Spleen (tissue), 11 donors: ENCODE measurements around the gene INHBA. TPM values are rescaled to one million over a fixed set of nuclear protein-coding genes. Genes with fewer than 3 reads are reported as not detected.
A peak's percentile ranks its signal among the peaks of the same experiment; 100 is the strongest.

Experiments used
- DNase-seq: peaks from one replicate; pipeline ENCODE4 v3.0.0-alpha.2; 2020
- H3K27ac ChIP-seq, 8 donors: fragments of 200-600 bp; sonication (generic) in 7 of 8; 1 replicate in 4 of 8; 2 replicates in 4 of 8; pipeline versions ENCODE4 v1.5.0 to v1.8.0; 2016 to 2021; ENCODE audit warnings: inconsistent platforms in 4 of 8, mild to moderate bottlenecking in 4 of 8, moderate library complexity in 1 of 8
- H3K27me3 ChIP-seq, 7 donors: fragments of 200-600 bp; sonication (generic) in 6 of 7; replicated peaks in 1 of 7; 1 replicate in 4 of 7; 2 replicates in 3 of 7; pipeline versions ENCODE4 v1.5.0 to v1.8.0; 2016 to 2021; ENCODE audit warnings: inconsistent platforms in 3 of 7, mild to moderate bottlenecking in 1 of 7
- H3K36me3 ChIP-seq, 6 donors: fragments of 200-600 bp; sonication (generic) in 5 of 6; 1 replicate in 4 of 6; 2 replicates in 2 of 6; pipeline versions ENCODE4 v1.5.0 to v1.8.0; 2016 to 2021; ENCODE audit warnings: inconsistent platforms in 2 of 6
- H3K4me1 ChIP-seq, 6 donors: fragments of 200-600 bp; sonication (generic) in 5 of 6; 1 replicate in 3 of 6; 2 replicates in 3 of 6; pipeline versions ENCODE4 v1.5.0 to v1.8.0; 2016 to 2021; ENCODE audit warnings: inconsistent platforms in 3 of 6
- H3K4me3 ChIP-seq, 8 donors: fragments of 200-600 bp; sonication (generic) in 7 of 8; 1 replicate in 4 of 8; 2 replicates in 4 of 8; pipeline versions ENCODE4 v1.5.0 to v1.8.0; 2016 to 2021; ENCODE audit warnings: inconsistent platforms in 4 of 8, mild to moderate bottlenecking in 4 of 8, moderate library complexity in 2 of 8
- H3K9me3 ChIP-seq, 8 donors: fragments of 200-600 bp; sonication (generic) in 7 of 8; 1 replicate in 4 of 8; 2 replicates in 4 of 8; pipeline versions ENCODE4 v1.5.0 to v1.8.0; 2016 to 2021; ENCODE audit warnings: inconsistent platforms in 4 of 8
- POLR2A ChIP-seq, 3 donors: fragments of 450-650 bp; IDR thresholded peaks; one replicate each; pipeline ENCODE4 v1.5.1; 2017; ENCODE audit warnings: antibody characterized with exemption in 3 of 3, mild to moderate bottlenecking in 1 of 3
- POLR2AphosphoS5 ChIP-seq, 3 donors: sonication (generic); formaldehyde crosslinking; IDR thresholded peaks; one replicate each; pipeline ENCODE4 v1.5.1; 2017; ENCODE audit warnings: antibody characterized with exemption in 3 of 3
- WGBS, 5 donors: extraction: QIAGEN DNeasy Blood & Tissue Kit in 3 of 5; methylation state at CpG; one replicate each; pipeline versions ENCODE4 v1.1.5 to v1.1.7; 2013 to 2018; 5-methylcytosine and 5-hydroxymethylcytosine counted together
- intact Hi-C: fragments of 100-400 bp; cut with DNase I; formaldehyde crosslinking; loops from one replicate; pipeline ENCODE4 v1.15.0; 2023; ENCODE audit warnings: low total_unique reads
- polyA plus RNA-seq, 3 donors: library from polyadenylated mRNA; stranded (reverse); fragments of 200-250 nt; gene quantifications; one replicate each; pipeline ENCODE4 v1.2.1, GENCODE V29; 2013
- total RNA-seq, 7 donors: library from RNA; depleted of rRNA in 3 of 7; stranded (reverse); fragments of >200 nt in 3 of 7; fragmentation: NEBNext Ultra II Directional in 4 of 7; extraction: Animal tissue kit (Norgen Biotek cat#: 25700) in 4 of 7; gene quantifications; one replicate each; pipeline versions ENCODE4 v1.1.0 to v1.2.1, GENCODE V29; 2016 to 2021
- TF ChIP-seq, protein P1 (sequence below), 11 experiments: fragments of 200-600 bp in 7 of 11; fragments of 450-650 bp in 4 of 11; sonication (generic) in 4 of 11; IDR thresholded peaks in 8 of 11; conservative IDR thresholded peaks in 3 of 11; 1 replicate in 7 of 11; 2 replicates in 4 of 11; pipeline versions ENCODE4 v1.4.0 to v1.8.0; 2016 to 2021; ENCODE audit warnings: antibody characterized with exemption in 11 of 11, inconsistent platforms in 4 of 11, mild to moderate bottlenecking in 1 of 11
- donor health status: healthy with polysubstance abuse.
- donor health status: DM: no; HTN: no; CAD: no; lungs with moderate emphysema.
- donor health status: DM: no; HTN: no; CAD: no.
- donor health status: Bipolar disorder and iron deficiency.
- donor health status: healthy.
- donor health status: DM: no; HTN: no; CAD: no.
- donor health status: DM: yes; HTN: yes; CAD: no.

The INHBA gene
- total and polyA plus RNA-seq, 10 donors, result 0.15 to 3.9 (median 0.40) TPM

DNA sequence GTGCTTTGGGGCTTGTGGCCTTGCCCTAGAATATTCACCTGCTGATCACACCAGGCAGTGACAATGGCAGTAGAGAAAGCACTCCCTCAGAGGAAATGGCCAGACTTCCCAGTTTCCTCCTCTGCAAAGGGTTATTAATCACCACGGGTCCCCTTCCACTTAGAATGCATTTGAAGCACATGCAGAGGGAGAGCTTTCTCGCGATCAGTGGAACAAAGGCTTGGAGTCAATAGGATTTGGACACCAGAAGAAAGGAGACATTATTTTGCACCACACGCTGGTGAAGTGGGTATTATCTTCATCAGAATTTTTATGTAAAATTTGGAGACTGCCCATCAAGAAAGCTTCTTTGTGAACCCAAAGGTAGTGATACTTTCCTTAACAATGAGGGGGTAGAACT lies 35.4 kb upstream of the INHBA start:
- Histone ChIP-seq H3K27me3 (no peaks in the 10 kb centered on the region), H3K4me1 (no peaks in the 10 kb centered on the region), H3K9me3 (peaks cover 0 to 29% (median 22%) of the 10 kb centered on the region in 8 donors), H3K36me3 (no peaks in the 10 kb centered on the region), H3K4me3 (no peak overlapping the region), H3K27ac (no peak overlapping the region)
- TF ChIP-seq, protein P1, sequence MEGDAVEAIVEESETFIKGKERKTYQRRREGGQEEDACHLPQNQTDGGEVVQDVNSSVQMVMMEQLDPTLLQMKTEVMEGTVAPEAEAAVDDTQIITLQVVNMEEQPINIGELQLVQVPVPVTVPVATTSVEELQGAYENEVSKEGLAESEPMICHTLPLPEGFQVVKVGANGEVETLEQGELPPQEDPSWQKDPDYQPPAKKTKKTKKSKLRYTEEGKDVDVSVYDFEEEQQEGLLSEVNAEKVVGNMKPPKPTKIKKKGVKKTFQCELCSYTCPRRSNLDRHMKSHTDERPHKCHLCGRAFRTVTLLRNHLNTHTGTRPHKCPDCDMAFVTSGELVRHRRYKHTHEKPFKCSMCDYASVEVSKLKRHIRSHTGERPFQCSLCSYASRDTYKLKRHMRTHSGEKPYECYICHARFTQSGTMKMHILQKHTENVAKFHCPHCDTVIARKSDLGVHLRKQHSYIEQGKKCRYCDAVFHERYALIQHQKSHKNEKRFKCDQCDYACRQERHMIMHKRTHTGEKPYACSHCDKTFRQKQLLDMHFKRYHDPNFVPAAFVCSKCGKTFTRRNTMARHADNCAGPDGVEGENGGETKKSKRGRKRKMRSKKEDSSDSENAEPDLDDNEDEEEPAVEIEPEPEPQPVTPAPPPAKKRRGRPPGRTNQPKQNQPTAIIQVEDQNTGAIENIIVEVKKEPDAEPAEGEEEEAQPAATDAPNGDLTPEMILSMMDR (IDR thresholded peaks at IDR 0.05 in 8 of 11, conservative IDR thresholded peaks at IDR 0.05 in 3 of 11), result no peak
- TF ChIP-seq POLR2AphosphoS5 (IDR thresholded peaks at IDR 0.05) (no peak), POLR2A (IDR thresholded peaks at IDR 0.05) (no peak)
- intact Hi-C loops, result no loop called here
- DNase-seq, result no peak
- WGBS, 5 donors, result 46 to 66% (median 58%) methylated on average over 4 of the region's 4 CpGs

DNA sequence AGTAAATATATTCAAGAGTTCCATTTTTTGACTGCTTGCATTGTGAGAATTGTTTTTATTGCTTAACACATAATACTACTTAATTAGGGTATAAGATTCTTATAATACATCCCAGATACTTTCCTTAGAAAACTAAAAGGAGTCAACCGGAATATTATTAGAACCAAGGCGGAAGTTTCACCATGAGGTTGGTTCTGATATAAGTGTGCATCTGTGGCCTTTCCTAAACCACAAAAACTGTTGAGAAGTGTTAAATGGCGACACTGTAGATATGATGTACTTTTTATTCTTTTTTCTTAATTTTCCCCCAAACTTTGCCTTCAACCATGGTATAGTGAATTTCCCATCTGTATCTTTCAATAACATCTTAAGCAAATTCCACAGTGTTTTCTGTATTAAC lies 32.3 kb upstream of the INHBA start:
- H3K27me3 ChIP-seq, result no peaks in the 10 kb centered on the region
- TF ChIP-seq POLR2AphosphoS5 (IDR thresholded peaks at IDR 0.05), result no peak
- TF ChIP-seq POLR2A (IDR thresholded peaks at IDR 0.05), result no peak
- TF ChIP-seq, protein P1 (IDR thresholded peaks at IDR 0.05 in 8 of 11, conservative IDR thresholded peaks at IDR 0.05 in 3 of 11), result no peak
- H3K36me3 ChIP-seq, result no peaks in the 10 kb centered on the region
- no peak overlapping the region for H3K4me3 ChIP-seq
- no peaks in the 10 kb centered on the region for H3K9me3 ChIP-seq
- 33 to 64% (median 48%) methylated on average over 3 of the region's 3 CpGs for WGBS, 5 donors
- H3K4me1 ChIP-seq, result peaks cover 0 to 18% (median 9%) of the 10 kb centered on the region in 6 donors
- no peak for DNase-seq
- H3K27ac ChIP-seq, result no peak overlapping the region
- intact Hi-C loops, result no loop called here

DNA sequence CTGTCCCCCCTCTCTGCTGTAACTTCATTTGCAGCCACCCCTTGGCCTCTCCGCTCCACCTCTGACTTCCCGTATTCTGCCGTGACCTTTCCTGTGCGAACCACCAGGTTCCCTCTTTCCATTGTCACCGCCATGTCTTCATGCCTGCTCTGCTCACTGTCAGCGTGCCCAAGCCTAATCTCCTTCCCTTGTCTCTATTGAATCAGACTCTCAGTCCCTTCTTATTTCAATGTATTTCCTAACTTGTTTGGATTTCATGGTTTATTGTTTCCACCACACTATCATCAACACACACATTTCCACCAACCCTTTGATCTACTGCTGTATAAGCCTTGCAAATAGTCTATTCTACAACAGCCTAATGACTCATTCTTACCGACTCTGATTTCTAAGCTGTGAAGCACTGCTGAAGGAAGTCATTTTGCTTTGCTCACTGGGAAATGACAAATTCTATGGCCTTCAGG lies 30.0 kb upstream of the INHBA start:
- Histone ChIP-seq H3K27ac (no peak overlapping the region), H3K4me3 (no peak overlapping the region), H3K9me3 (no peaks in the 10 kb centered on the region), H3K27me3 (no peaks in the 10 kb centered on the region), H3K4me1 (peaks cover 0 to 18% (median 9%) of the 10 kb centered on the region in 6 donors), H3K36me3 (no peaks in the 10 kb centered on the region)
- peak; percentile 75 for DNase-seq
- TF ChIP-seq POLR2AphosphoS5 (IDR thresholded peaks at IDR 0.05) (no peak), POLR2A (IDR thresholded peaks at IDR 0.05) (no peak)
- TF ChIP-seq, protein P1 (IDR thresholded peaks at IDR 0.05 in 8 of 11, conservative IDR thresholded peaks at IDR 0.05 in 3 of 11), result peak in 1 of 11 experiments; percentile 4
- 34 to 72% (median 54%) methylated on average over 7 of the region's 7 CpGs for WGBS, 5 donors
- intact Hi-C loops, result no loop called here

DNA sequence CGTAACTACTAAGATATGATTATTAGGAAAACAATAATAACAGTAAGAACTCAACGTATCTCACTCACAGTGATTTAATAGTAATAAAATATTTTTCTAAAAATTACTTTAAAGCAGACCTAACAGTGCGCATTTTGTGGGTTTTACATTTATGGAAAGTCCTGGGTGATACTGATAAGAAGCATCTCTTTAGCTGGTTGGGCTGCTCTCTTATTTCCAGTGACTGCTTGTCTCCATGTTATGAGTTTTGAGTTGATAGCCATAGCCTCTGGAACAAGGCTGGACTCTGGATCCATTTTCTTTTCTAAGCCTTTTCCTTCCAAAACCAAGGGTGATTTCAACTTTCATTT lies 29.5 kb upstream of the INHBA start:
- Histone ChIP-seq H3K27ac (peak overlapping the region in 1 of 8 donors; percentile 40), H3K4me1 (peaks cover 0 to 18% (median 9%) of the 10 kb centered on the region in 6 donors), H3K9me3 (no peaks in the 10 kb centered on the region), H3K36me3 (no peaks in the 10 kb centered on the region), H3K4me3 (no peak overlapping the region), H3K27me3 (no peaks in the 10 kb centered on the region)
- 41 to 53% (median 48%) methylated on average over 3 of the region's 3 CpGs for WGBS, 5 donors
- no peak for DNase-seq
- intact Hi-C loops, result no loop called here
- TF ChIP-seq, protein P1 (IDR thresholded peaks at IDR 0.05 in 8 of 11, conservative IDR thresholded peaks at IDR 0.05 in 3 of 11), result no peak
- TF ChIP-seq POLR2A (IDR thresholded peaks at IDR 0.05), result no peak
- no peak for TF ChIP-seq POLR2AphosphoS5 (IDR thresholded peaks at IDR 0.05)
